ENCODE results near the gene R3HCC1L. TPM values are rescaled to one million over a fixed set of nuclear protein-coding genes. Genes with fewer than 3 reads are reported as not detected.

R3HCC1L gene
- total RNA-seq, 4 donors from 2014 or later = 8.5 to 11.5 (median 11.0) TPM

- ATAC-seq (ENCODE audit: low FRiP score) (no peak), DNase-seq (ENCODE audit: low spot score) (no peak)
- TF ChIP-seq CTCF (IDR thresholded peaks at IDR 0.05) = no peak
Observed at GRCh38 chr10:98258683-98259454, 124.4 kb downstream of the R3HCC1L start.

- ATAC-seq (ENCODE audit: low FRiP score) = no peak
- no peak for DNase-seq (ENCODE audit: low spot score)
- TF ChIP-seq CTCF (IDR thresholded peaks at IDR 0.05) = no peak
Observed at GRCh38 chr10:98259606-98260315, 125.3 kb downstream of the R3HCC1L start.

GRCh38 chr10:98260350-98260749 lies 125.9 kb downstream of the R3HCC1L start:
- ATAC-seq (ENCODE audit: low FRiP score) (no peak), DNase-seq (ENCODE audit: low spot score) (no peak)
- TF ChIP-seq CTCF (IDR thresholded peaks at IDR 0.05) = no peak

- ATAC-seq (ENCODE audit: low FRiP score) (no peak), DNase-seq (ENCODE audit: low spot score) (no peak)
- no peak for TF ChIP-seq CTCF (IDR thresholded peaks at IDR 0.05)
Observed at GRCh38 chr10:98260752-98261151, 126.3 kb downstream of the R3HCC1L start.

GRCh38 chr10:98261436-98262277 lies 127.2 kb downstream of the R3HCC1L start:
- ATAC-seq (ENCODE audit: low FRiP score) (no peak), DNase-seq (ENCODE audit: low spot score) (no peak)
- TF ChIP-seq CTCF (IDR thresholded peaks at IDR 0.05) = no peak

GRCh38 chr10:98262571-98262970 lies 128.1 kb downstream of the R3HCC1L start:
- no peak for TF ChIP-seq CTCF (IDR thresholded peaks at IDR 0.05)
- ATAC-seq (ENCODE audit: low FRiP score) (peak; percentile 38), DNase-seq (ENCODE audit: low spot score) (no peak)

Measured in omental fat pad (tissue), 4 donors.